Endothelial cell of umbilical vein (primary cell): ENCODE measurements around the gene OPN1SW. TPM values are rescaled to one million over a fixed set of nuclear protein-coding genes. Genes with fewer than 3 reads are reported as not detected.

Experiments used
- BruUV-seq: library from RNA; stranded (reverse); fragments of 400-500 nt; replicated peaks from 2 replicates; lab custom pipeline; 2021; lab: Mats Ljungman, UMichigan
- CTCF ChIA-PET: fragments of 300-600, 350-600 bp; sonication (Branson Sonifier 250); formaldehyde crosslinking; loops from one replicate; lab custom pipeline; 2021; ENCODE audit warnings: antibody characterized with exemption, inconsistent platforms; lab: Charles Lee
- POLR2A ChIA-PET: fragments of 300-600, 350-600 bp; sonication (Branson Sonifier 250); formaldehyde crosslinking; loops from one replicate; lab custom pipeline; 2021; ENCODE audit warnings: antibody characterized with exemption, inconsistent platforms; lab: Charles Lee
- DNase-seq: peaks from one replicate; pipeline ENCODE4 v3.0.0-alpha.2; 2011; ENCODE audit warnings: low read depth, low spot score
- FAIRE-seq: peaks from 2 replicates; lab custom pipeline; 2011; peaks lifted over from hg19 to GRCh38; lab: Jason Lieb, UNC
- H2AFZ ChIP-seq: 2 replicates; pipeline ENCODE4 v1.6.0; 2012; ENCODE audit warnings: low read depth, low read length, control low read depth, inconsistent platforms
- H3K27ac ChIP-seq: 2 replicates; pipeline ENCODE4 v1.5.1; 2011; ENCODE audit warnings: low read depth, mild to moderate bottlenecking, control low read depth, low read length, moderate library complexity; ENCODE audit not compliant: insufficient read depth
- H3K27me3 ChIP-seq, 2 experiments: 2 replicates each; pipeline versions ENCODE4 v1.6.0 to v1.6.1; 2011; ENCODE audit warnings: low read length in 2 of 2, mixed read lengths in 1 of 2; ENCODE audit not compliant: control insufficient read depth in 2 of 2, insufficient read depth in 2 of 2
- H3K36me3 ChIP-seq, 2 experiments: 2 replicates in 1 of 2; 3 replicates in 1 of 2; pipeline ENCODE4 v1.5.1; 2011; ENCODE audit warnings: low read length in 2 of 2, mild to moderate bottlenecking in 1 of 2, moderate library complexity in 1 of 2; ENCODE audit not compliant: control insufficient read depth in 2 of 2, insufficient read depth in 2 of 2; ENCODE audit errors: extremely low read depth in 1 of 2
- H3K4me1 ChIP-seq: 3 replicates; pipeline ENCODE4 v1.5.1; 2011; ENCODE audit warnings: mild to moderate bottlenecking, low read length; ENCODE audit not compliant: control insufficient read depth, insufficient read depth; ENCODE audit errors: extremely low read depth
- H3K4me2 ChIP-seq: 2 replicates; pipeline ENCODE4 v1.6.1; 2011; ENCODE audit warnings: low read length, control low read depth, mixed read lengths; ENCODE audit not compliant: insufficient read depth
- H3K4me3 ChIP-seq, 3 experiments: fragments of 200-600 bp in 1 of 3; sonication (generic), shearing (Covaris generic) in 1 of 3; replicated peaks in 1 of 3; 2 replicates each; pipeline ENCODE4 v1.5.1; 2011 to 2016; ENCODE audit warnings: control low read depth in 3 of 3, low read length in 3 of 3, mild to moderate bottlenecking in 2 of 3, inconsistent platforms in 1 of 3, low read depth in 1 of 3, moderate library complexity in 1 of 3; ENCODE audit not compliant: insufficient read depth in 1 of 3
- H3K79me2 ChIP-seq: 2 replicates; pipeline ENCODE4 v1.6.0; 2012; ENCODE audit warnings: low read length, inconsistent platforms; ENCODE audit not compliant: control insufficient read depth, insufficient read depth
- H3K9ac ChIP-seq: replicated peaks from 2 replicates; pipeline ENCODE3; 2011; ENCODE audit warnings: low read length, control low read depth; ENCODE audit not compliant: insufficient read depth; ENCODE audit errors: extremely low read depth
- H3K9me1 ChIP-seq: replicated peaks from 3 replicates; pipeline ENCODE4 v1.6.0; 2011; ENCODE audit warnings: mild to moderate bottlenecking, low read length; ENCODE audit not compliant: control insufficient read depth, insufficient read depth; ENCODE audit errors: extremely low read depth
- H3K9me3 ChIP-seq: replicated peaks from 2 replicates; pipeline ENCODE4 v1.5.1; 2012; ENCODE audit warnings: low read length, inconsistent platforms; ENCODE audit not compliant: control insufficient read depth, insufficient read depth
- H4K20me1 ChIP-seq: replicated peaks from 2 replicates; pipeline ENCODE3; 2011; ENCODE audit warnings: mild to moderate bottlenecking, low read length; ENCODE audit not compliant: control insufficient read depth, insufficient read depth; ENCODE audit errors: extremely low read depth
- FOS ChIP-seq: IDR thresholded peaks from 2 replicates; pipeline ENCODE4 v1.6.1; 2011; ENCODE audit warnings: mild to moderate bottlenecking, low read length, moderate library complexity, borderline replicate concordance; ENCODE audit not compliant: insufficient read depth
- GATA2 ChIP-seq: IDR thresholded peaks from 2 replicates; pipeline ENCODE4 v1.7.0; 2011; ENCODE audit warnings: low read depth, mild to moderate bottlenecking, moderate library complexity, mixed read lengths, low read length; ENCODE audit not compliant: insufficient read length, insufficient read depth
- MYC ChIP-seq: IDR thresholded peaks from one replicate; pipeline ENCODE4 v1.6.1; 2011; ENCODE audit warnings: mild to moderate bottlenecking, low read depth, low read length
- POLR2A ChIP-seq: IDR thresholded peaks from 2 replicates; pipeline ENCODE4 v1.6.1; 2012; ENCODE audit warnings: low read depth, mild to moderate bottlenecking, control low read depth, low read length
- dilution Hi-C: fragments of 300-500 bp; cut with MboI; formaldehyde crosslinking; loops from one replicate; pipeline ENCODE4 v1.15.0; 2019; ENCODE audit warnings: low sequenced_read_pairs; ENCODE audit not compliant: extremely low pct_ligation_motif_present
- intact Hi-C: fragments of 100-400 bp; cut with micrococcal nuclease; formaldehyde crosslinking; loops from one replicate; pipeline ENCODE4 v1.10.0; 2022
- polyA plus RNA-seq, 4 experiments: library from polyadenylated mRNA; depleted of rRNA in 3 of 4; stranded (reverse) in 3 of 4; unstranded in 1 of 4; fragments of >200 nt; gene quantifications; 2 replicates each; pipeline versions ENCODE4 v1.2.1 to v1.2.3, GENCODE V29; 2011 to 2012; ENCODE audit warnings: missing spikeins in 1 of 4
- total RNA-seq: library from RNA; stranded (reverse); gene quantifications from 2 replicates; pipeline ENCODE4 v1.2.3, GENCODE V29; 2021
- TF ChIP-seq, protein P1 (sequence below), 2 donors: IDR thresholded peaks; 1 replicate in 1 of 2; 2 replicates in 1 of 2; pipeline ENCODE4 v1.5.1; 2011; ENCODE audit warnings: low read length in 2 of 2, mild to moderate bottlenecking in 2 of 2, moderate library complexity in 2 of 2, control low read depth in 1 of 2, inconsistent platforms in 1 of 2, low read depth in 1 of 2; ENCODE audit not compliant: insufficient read depth in 1 of 2; ENCODE audit errors: extremely low read depth in 1 of 2

The OPN1SW gene
- total and polyA plus RNA-seq, 2 donors (not counting 3 experiments of a cell fraction or from before 2014, with no cell fraction given) = not detected

DNA sequence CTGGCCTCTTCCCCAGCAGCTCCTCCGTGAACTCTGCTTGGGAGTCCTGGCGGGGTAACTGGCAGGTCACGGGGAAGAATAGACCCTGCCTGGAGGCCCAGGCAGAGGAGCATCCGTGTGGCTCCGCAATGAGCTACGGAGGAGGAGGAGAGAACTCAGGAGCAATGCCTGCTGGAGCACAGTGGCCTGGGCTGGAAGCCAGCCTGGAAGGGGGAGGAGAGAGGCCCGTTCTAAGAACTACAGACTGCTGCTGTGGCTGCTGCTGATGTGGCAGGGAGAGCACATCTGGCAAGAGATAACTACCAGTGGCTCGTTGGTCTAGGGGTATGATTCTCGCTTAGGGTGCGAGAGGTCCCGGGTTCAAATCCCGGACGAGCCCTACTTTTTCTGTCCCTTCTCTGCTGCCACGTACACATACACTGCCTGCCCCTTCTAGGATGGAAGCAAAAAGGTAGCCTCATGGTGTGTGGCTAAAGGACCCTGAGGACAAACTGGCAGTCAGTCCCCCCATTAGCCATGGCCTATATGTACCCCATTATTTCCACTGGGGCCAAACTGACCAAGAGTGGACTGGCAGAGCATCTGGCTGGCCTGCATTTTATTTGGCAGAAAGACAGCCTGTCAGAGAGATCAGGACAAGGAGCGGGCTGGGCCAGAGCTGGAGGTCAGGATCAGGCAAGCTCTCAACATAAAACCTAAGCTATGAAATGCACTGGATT, 7.7 kb upstream of the OPN1SW start:
- H3K27ac ChIP-seq = no peak overlapping the region
- no peaks in the 10 kb centered on the region for H3K36me3 ChIP-seq
- FAIRE-seq (peak; percentile 28), DNase-seq (peak; percentile 26)
- H3K9me1 ChIP-seq = no peaks in the 10 kb centered on the region
- TF ChIP-seq FOS (no peak), MYC (no peak), POLR2A (no peak)
- no peaks in the 10 kb centered on the region for H3K4me1 ChIP-seq
- ChIA-PET CTCF (interaction anchor here (1.1 kb wide), 1 partner anchor 59 kb away, joined by 3 read pairs; no protein-coding TSS in a partner anchor), POLR2A (no interaction called here)
- BruUV-seq = no TSS peak
- no peak overlapping the region for H3K9ac ChIP-seq
- H2AFZ ChIP-seq = no peak overlapping the region
- H3K27me3 ChIP-seq = peaks cover 6 to 19% of the 10 kb centered on the region in 2 experiments
- H3K4me2 ChIP-seq = no peak overlapping the region
- no peaks in the 10 kb centered on the region for H3K79me2 ChIP-seq
- dilution Hi-C loops (no loop called here), intact Hi-C loops (no loop called here)
- H3K4me3 ChIP-seq = no peak overlapping the region
- H3K9me3 ChIP-seq = no peaks in the 10 kb centered on the region
- H4K20me1 ChIP-seq = no peaks in the 10 kb centered on the region

DNA sequence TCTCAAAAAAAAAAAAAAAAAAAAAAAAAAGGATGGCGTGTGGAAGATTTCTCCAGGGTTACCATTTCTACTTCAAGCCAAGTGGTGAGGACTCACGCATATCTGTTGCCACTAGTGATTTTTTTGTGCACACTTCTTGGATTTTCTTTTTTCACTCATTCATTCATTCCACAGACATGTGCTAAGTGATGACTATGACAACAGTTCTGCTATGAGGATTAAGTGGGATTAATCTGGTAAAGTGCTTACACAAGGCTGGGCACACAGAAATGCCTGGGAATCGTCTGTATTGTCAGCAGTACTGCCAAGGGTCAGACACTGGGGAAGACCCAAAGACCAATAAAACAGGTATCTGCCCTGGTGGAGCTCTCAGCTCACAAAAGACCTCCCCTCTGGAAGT, 6.3 kb upstream of the OPN1SW start:
- no peaks in the 10 kb centered on the region for H3K79me2 ChIP-seq
- TF ChIP-seq POLR2A (no peak), GATA2 (no peak)
- TF ChIP-seq, protein P1, sequence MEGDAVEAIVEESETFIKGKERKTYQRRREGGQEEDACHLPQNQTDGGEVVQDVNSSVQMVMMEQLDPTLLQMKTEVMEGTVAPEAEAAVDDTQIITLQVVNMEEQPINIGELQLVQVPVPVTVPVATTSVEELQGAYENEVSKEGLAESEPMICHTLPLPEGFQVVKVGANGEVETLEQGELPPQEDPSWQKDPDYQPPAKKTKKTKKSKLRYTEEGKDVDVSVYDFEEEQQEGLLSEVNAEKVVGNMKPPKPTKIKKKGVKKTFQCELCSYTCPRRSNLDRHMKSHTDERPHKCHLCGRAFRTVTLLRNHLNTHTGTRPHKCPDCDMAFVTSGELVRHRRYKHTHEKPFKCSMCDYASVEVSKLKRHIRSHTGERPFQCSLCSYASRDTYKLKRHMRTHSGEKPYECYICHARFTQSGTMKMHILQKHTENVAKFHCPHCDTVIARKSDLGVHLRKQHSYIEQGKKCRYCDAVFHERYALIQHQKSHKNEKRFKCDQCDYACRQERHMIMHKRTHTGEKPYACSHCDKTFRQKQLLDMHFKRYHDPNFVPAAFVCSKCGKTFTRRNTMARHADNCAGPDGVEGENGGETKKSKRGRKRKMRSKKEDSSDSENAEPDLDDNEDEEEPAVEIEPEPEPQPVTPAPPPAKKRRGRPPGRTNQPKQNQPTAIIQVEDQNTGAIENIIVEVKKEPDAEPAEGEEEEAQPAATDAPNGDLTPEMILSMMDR (IDR thresholded peaks at IDR 0.05; ENCODE audit: extremely low read depth in 1 of 2, insufficient read depth in 1 of 2, low read depth in 1 of 2, low read length in 2 of 2) = no peak
- H3K9me3 ChIP-seq = peaks cover 3% of the 10 kb centered on the region
- DNase-seq (no peak), FAIRE-seq (no peak)
- dilution Hi-C loops = no loop called here
- no peaks in the 10 kb centered on the region for H3K36me3 ChIP-seq
- intact Hi-C loops = no loop called here
- no peak overlapping the region for H2AFZ ChIP-seq
- H3K9me1 ChIP-seq = no peaks in the 10 kb centered on the region
- H3K4me3 ChIP-seq = no peak overlapping the region
- H3K27ac ChIP-seq = no peak overlapping the region
- H4K20me1 ChIP-seq = no peaks in the 10 kb centered on the region
- H3K4me2 ChIP-seq = no peak overlapping the region
- POLR2A ChIA-PET = no interaction called here
- CTCF ChIA-PET = interaction anchor here (1.0 to 2.1 kb wide), 5 partner anchors 9 to 42 kb away, joined by 3 to 5 read pairs (median 3); no protein-coding TSS in a partner anchor
- no peak overlapping the region for H3K9ac ChIP-seq
- no TSS peak for BruUV-seq
- no peaks in the 10 kb centered on the region for H3K4me1 ChIP-seq
- peaks cover 6 to 9% of the 10 kb centered on the region in 2 experiments for H3K27me3 ChIP-seq
